OCI-LY7 (cell line): ENCODE measurements around the gene MRPL48.

Source experiments
- CTCF ChIP-seq: fragments of 200-600 bp; sonication (generic); conservative IDR thresholded peaks from 2 replicates; pipeline ENCODE4 v1.5.1; 2014; ENCODE audit warnings: mild to moderate bottlenecking, antibody characterized with exemption, low read length, moderate library complexity, mixed read lengths
- EZH2phosphoT487 ChIP-seq: fragments of 200-600 bp; sonication (generic); IDR thresholded peaks from 2 replicates; pipeline ENCODE4 v1.6.1; 2018; ENCODE audit warnings: low read depth, borderline replicate concordance, mild to moderate bottlenecking, mixed run types, antibody characterized with exemption, low read length, moderate library complexity, mixed read lengths

- TF ChIP-seq CTCF (no peak), EZH2phosphoT487 (no peak)
Observed at GRCh38 chr11:73783483-73784020, 4.1 kb upstream of the MRPL48 start.
